HPDE6-E6E7 (cell line): ENCODE data around the gene SLX4IP.

Experiments
- DNase-seq: peaks from one replicate; pipeline ENCODE4 v3.0.0; 2011; ENCODE audit warnings: missing footprints; ENCODE audit errors: extremely low spot score

SLX4IP gene

GRCh38 chr20:10663756-10664155, 228.7 kb downstream of the SLX4IP start:
- DNase-seq, result no peak

- no peak for DNase-seq
Observed at GRCh38 chr20:10665027-10665561, 230.0 kb downstream of the SLX4IP start.

- DNase-seq, result no peak
Observed at GRCh38 chr20:10665791-10666190, 230.7 kb downstream of the SLX4IP start.

GRCh38 chr20:10666221-10667076, 231.3 kb downstream of the SLX4IP start:
- DNase-seq, result no peak

- no peak for DNase-seq
Observed at GRCh38 chr20:10667077-10667401, 231.9 kb downstream of the SLX4IP start.

- DNase-seq, result no peak
Observed at GRCh38 chr20:10667560-10668167, 232.6 kb downstream of the SLX4IP start.

GRCh38 chr20:10668677-10669368, 233.7 kb downstream of the SLX4IP start:
- DNase-seq, result no peak

GRCh38 chr20:10669843-10670446, 234.8 kb downstream of the SLX4IP start:
- no peak for DNase-seq

- DNase-seq, result no peak
Observed at GRCh38 chr20:10670501-10671220, 235.6 kb downstream of the SLX4IP start.

GRCh38 chr20:10671221-10671918, 236.3 kb downstream of the SLX4IP start:
- DNase-seq, result peak; percentile 97

- DNase-seq, result no peak
Observed at GRCh38 chr20:10671919-10672623, 237.0 kb downstream of the SLX4IP start.

GRCh38 chr20:10672624-10673127, 237.6 kb downstream of the SLX4IP start:
- no peak for DNase-seq

- no peak for DNase-seq
Observed at GRCh38 chr20:10673176-10673841, 238.2 kb downstream of the SLX4IP start.

GRCh38 chr20:10673842-10674683, 239.0 kb downstream of the SLX4IP start, which contains the start of gene JAG1:
TSS of gene JAG1 (minus strand) at chr20:10673999. CDS start at chr20:10673530, 469 bp downstream.
- DNase-seq, result peak; percentile 99

GRCh38 chr20:10674684-10675449, 239.8 kb downstream of the SLX4IP start:
- DNase-seq, result peak; percentile 88

- DNase-seq, result no peak
Observed at GRCh38 chr20:10675450-10675848, 240.3 kb downstream of the SLX4IP start.

- no peak for DNase-seq
Observed at GRCh38 chr20:10676518-10676917, 241.4 kb downstream of the SLX4IP start.
